GM12801 (cell line): ENCODE results near the gene NET1.

Source experiments
- CTCF ChIP-seq: IDR thresholded peaks from one replicate; pipeline ENCODE4 v1.5.1; 2011; ENCODE audit warnings: control low read depth; ENCODE audit not compliant: insufficient read length; ENCODE audit errors: extremely low read depth

Gene NET1

DNA sequence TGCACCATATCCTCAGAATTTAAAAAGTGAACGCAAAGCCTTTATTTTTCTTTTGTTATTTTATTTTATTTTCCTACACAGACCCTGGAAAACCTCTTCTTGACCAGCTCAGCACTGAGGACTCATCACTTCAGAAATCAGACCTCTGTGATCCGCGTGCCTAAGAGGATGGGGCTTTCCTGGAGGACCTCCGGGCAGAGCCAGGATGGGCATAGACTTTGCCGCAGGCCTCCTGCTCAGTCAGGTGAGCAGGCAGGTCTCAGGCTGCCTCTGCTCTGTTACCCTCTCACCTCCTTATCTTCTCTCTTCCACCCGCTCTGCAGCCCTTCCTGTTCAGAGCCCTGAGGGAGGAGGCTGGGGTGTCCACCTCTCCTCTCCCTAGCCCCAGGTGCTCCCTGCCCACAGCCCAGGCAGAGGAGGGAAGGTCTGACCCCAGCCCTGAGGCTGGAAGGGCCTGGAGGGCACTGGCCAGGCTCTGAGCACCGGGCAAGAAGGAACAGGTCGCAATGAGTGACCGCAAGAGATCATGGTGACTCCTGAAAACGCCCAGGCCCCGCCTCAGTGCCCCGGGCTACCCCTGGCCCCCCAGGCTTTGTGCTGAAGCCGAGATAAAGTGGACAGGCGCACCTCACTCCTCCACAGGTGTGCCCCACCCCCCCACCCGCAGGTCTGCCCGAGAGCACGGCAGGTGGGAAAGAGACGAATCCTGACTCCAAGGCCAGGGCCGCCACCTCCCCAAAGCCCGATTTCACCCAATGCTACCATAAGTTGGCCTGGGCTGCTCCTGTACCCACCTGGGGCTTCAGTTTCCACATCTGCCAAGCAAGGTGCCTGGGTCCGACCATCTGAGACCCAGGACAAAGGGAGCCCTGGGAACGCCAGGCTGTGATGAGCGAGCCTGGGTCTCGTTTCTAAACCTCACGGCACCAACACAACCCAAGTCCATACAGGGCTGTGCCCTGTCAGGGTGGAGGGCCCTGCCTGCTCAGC, 84.2 kb downstream of the NET1 start:
- TF ChIP-seq CTCF: no peak

DNA sequence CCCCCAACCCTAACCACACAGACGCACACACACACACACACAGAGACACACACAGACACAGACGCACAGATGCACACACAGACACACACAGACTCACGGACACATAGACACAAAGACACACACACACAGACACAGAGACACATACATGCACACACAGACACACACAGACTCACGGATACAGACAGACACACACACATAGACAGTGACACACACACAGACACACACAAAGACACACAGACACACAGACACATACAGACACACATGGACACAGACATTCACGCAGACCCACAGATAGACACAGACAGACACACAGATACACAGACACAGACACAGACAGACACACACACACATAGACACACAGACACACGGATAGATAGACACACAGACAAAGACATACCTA, 84.9 kb downstream of the NET1 start:
- no peak for TF ChIP-seq CTCF

- TF ChIP-seq CTCF: no peak
These were observed 85.8 kb downstream of the NET1 start for GRCh38 chr10:5497948-5498730.

DNA sequence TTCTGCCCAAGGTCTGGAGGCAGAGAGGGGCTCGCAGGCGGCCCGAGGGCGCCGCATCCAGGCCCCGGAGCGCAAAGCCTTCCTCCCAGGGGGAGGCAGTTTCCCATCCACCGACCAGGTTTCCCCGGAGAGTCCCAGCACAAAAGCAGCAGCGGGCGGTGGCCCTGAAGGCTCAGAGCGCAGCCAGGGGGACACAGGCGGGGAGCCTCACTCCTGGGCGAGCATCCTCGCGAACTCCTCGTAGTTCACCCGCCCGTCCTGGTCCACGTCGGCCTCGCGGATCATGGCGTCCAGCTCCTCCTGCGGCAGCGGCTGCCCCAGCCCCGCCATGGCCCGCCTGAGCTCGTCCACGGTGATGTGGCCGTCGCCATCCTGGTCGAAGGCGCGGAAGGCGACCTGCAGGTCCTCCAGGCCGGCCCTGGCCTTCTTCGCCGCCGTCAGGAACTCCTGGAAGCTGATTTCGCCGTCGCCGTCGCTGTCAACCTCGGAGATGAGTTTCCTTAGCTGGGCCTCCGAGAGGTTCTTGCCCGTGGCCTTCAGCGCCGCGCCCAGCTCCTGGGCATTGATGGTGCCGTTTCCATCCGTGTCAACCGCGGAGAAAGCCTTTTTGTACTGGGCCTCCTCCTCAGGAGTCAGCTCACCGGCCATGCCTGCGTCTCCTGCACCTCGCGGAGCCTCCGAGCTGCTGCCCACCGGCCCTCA, 86.6 kb downstream of the NET1 start:
- no peak for TF ChIP-seq CTCF

DNA sequence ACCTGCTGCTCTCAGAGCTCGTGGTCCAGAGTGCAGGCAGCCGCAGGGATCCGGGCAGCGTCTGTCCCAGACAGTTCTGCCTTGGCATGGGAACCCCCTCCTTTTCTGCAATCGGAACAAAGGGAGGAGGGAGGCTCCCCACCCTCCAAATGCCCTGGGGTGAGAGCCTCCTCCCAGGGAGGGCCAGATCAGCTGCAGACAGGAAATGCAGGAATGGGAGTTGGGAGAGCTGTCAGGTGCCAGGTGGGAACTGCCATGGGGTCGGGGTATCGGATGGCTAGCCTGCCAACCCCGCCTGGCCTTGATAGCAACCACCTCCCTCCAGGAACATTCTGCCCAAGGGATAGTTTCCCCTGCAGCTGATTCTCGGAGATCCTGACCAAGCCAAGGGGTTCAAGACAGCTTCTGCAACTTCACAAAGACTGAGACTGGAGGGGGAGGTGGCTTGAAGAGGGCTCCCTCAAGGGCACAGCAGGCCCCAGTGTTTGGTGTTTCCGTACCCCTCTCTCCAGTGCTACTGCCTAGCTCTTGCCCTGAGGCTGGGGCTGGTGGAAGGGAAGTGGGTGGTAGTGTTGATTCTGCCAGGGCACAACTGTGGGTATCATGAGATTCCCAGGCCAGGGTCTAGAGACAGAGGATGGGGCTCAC, 87.3 kb downstream of the NET1 start, which contains the start of gene CALML5:
CALML5 (minus strand) TSS at position 78 of the 648 bp plus-strand sequence. CDS start 132 bp downstream, outside the sequence.
- TF ChIP-seq CTCF: no peak

DNA sequence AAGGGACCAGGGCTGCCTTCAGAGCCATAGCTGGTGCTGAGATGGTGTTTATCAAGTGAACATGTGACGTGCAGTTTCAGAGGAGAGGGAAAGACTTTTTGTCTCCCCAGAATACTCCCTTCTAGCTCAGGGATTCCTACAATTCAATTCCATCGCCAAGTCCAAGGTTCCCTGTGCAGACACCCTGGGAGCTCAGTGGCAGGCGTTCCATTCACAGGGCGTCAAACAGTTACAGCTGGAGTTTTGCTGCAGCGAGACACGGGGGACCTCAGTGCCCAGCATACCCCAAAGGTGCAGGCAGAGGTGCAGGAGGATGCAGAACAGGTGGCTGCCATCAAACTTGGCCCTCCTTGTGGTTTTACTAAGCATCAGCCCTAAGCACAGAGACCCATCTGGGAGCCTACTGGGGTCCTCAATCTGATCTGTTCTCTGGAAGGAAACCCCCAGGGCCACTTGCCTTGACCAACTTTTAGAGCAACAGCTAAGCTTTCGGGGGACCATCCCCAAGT, 87.9 kb downstream of the NET1 start:
- TF ChIP-seq CTCF: no peak

GRCh38 chr10:5500910-5501309, 88.6 kb downstream of the NET1 start:
- no peak for TF ChIP-seq CTCF
